Fibroblast of gingiva (primary cell): ENCODE results near the gene KIF5A.
"Not testable (repeated sequence)": the region's sequence is repeated elsewhere in the genome, so short reads cannot be mapped to it uniquely, and the experiment has no call there.

Source experiments
- DNase-seq: peaks from one replicate; pipeline ENCODE4 v3.0.0-alpha.2; 2011; ENCODE audit warnings: low read depth

Gene KIF5A

GRCh38 chr12:57554897-57555296 is 5.1 kb downstream of the KIF5A start:
- no peak for DNase-seq

GRCh38 chr12:57558864-57559263 is 9.0 kb downstream of the KIF5A start:
- no peak for DNase-seq

GRCh38 chr12:57560516-57560915 is 10.7 kb downstream of the KIF5A start:
- no peak for DNase-seq

GRCh38 chr12:57561117-57561516 is 11.3 kb downstream of the KIF5A start:
- DNase-seq, result not testable (repeated sequence)

GRCh38 chr12:57563358-57563757 is 13.5 kb downstream of the KIF5A start:
- DNase-seq, result no peak

GRCh38 chr12:57564178-57564740 is 14.4 kb downstream of the KIF5A start:
- DNase-seq, result no peak

- no peak for DNase-seq
These were observed 19.0 kb downstream of the KIF5A start for GRCh38 chr12:57568838-57569237.

- no peak for DNase-seq
These were observed 20.0 kb downstream of the KIF5A start for GRCh38 chr12:57569858-57570257.

GRCh38 chr12:57570438-57570837 is 20.6 kb downstream of the KIF5A start:
- DNase-seq, result not testable (repeated sequence)

- no peak for DNase-seq
These were observed 22.3 kb downstream of the KIF5A start for GRCh38 chr12:57571926-57572762.

- DNase-seq, result no peak
These were observed 25.0 kb downstream of the KIF5A start for GRCh38 chr12:57574795-57575194.

- DNase-seq, result no peak
These were observed 26.1 kb downstream of the KIF5A start for GRCh38 chr12:57575771-57576612.

GRCh38 chr12:57576613-57577160 is 26.8 kb downstream of the KIF5A start:
- no peak for DNase-seq

- DNase-seq, result no peak
These were observed 28.3 kb downstream of the KIF5A start for GRCh38 chr12:57577981-57578758.

GRCh38 chr12:57579011-57579410 is 29.2 kb downstream of the KIF5A start:
- DNase-seq, result no peak

GRCh38 chr12:57579677-57580465 is 30.0 kb downstream of the KIF5A start:
- DNase-seq, result no peak

- no peak for DNase-seq
These were observed 30.6 kb downstream of the KIF5A start for GRCh38 chr12:57580466-57580795.

- no peak for DNase-seq
These were observed 32.0 kb downstream of the KIF5A start for GRCh38 chr12:57581802-57582201.

- no peak for DNase-seq
These were observed 32.6 kb downstream of the KIF5A start for GRCh38 chr12:57582440-57582839.

- peak; percentile 72 for DNase-seq
These were observed 33.4 kb downstream of the KIF5A start for GRCh38 chr12:57583008-57583831.
